Activated CD4-positive, CD25-positive, alpha-beta regulatory T cell treated with anti-CD3 and anti-CD28 coated beads, Interleukin-2, amount 50 U/mL, for 24 hours (primary cell): Measurements from ENCODE around the gene ZNF469.
"Not testable (repeated sequence)": the region's sequence is repeated elsewhere in the genome, so short reads cannot be mapped to it uniquely, and the experiment has no call there.

Source experiments
- ATAC-seq, 2 donors: fragments of 150-1000 bp; cut with Tn5 transposase; one replicate each; pipeline ENCODE4 v1.10.0; 2021; ENCODE audit warnings: mild to moderate bottlenecking in 1 of 2, moderate library complexity in 1 of 2

ZNF469 gene

GRCh38 chr16:88393034-88393433 lies 10.3 kb downstream of the ZNF469 start:
- no peak for ATAC-seq

- no peak for ATAC-seq
Observed at GRCh38 chr16:88393571-88393970, 10.8 kb downstream of the ZNF469 start.

GRCh38 chr16:88394426-88394825 lies 11.7 kb downstream of the ZNF469 start:
- ATAC-seq: no peak

GRCh38 chr16:88395669-88396584 lies 13.2 kb downstream of the ZNF469 start:
- no peak for ATAC-seq

DNA sequence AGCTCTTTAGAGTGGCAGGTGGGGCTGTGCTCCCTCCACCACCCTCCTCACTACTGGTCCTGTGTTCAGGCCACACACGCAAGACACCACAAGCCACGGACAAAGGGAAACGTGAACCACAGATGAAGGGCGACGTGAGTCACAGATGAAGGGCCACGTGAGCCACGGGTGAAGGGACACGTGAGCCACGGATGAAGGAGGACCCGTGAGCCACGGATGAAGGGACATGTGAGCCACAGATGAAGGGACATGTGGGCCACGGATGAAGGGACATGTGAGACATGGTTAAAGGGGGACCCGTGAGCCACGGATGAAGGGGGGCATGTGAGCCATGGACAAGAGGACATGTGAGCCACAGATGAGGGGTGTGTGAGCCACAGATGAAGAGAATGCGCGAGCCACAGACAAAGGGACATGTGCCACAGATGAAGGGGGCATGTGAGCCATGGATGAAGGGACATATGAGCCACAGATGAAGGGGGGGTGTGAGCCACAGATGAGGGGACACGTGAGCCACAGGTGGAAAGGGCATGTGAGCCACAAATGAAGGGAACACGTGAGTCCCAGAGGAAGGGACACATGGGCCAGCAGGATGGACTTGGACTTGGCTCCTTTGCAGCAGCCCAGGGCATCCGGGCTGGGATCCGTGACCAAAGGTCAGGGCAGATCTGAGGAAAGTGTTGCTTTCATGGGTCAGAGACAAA lies 15.6 kb downstream of the ZNF469 start:
- no peak for ATAC-seq

- ATAC-seq: no peak
Observed at GRCh38 chr16:88398874-88399178, 16.1 kb downstream of the ZNF469 start.

- ATAC-seq: no peak
Observed at GRCh38 chr16:88400186-88400585, 17.4 kb downstream of the ZNF469 start.

DNA sequence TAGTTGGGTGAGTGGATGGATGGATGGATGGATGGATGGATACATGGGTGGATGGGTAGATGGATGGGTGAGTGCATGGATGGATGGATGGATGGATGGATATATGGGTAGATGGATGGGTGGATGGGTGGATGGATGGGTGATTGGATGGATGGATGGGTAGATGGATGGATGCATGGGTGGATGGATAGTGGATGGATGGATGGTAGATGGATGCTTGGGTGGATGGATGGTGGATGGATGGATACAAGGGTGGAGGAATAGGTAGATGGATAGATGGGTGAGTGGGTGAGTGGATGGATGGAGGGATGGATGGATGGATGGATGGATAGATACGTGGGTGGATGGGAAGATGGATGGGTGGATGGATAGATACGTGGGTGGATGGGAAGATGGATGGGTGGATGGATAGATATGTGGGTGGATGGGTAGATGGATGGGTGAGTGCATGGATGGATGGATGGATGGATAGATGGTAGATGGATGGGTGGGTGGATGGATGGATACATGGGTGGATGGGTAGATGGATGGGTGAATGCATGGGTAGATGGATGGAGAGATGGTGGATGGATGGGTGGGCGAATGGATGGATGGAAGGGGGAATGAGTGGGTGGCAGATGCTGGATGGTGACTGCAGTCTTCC lies 19.0 kb downstream of the ZNF469 start:
- ATAC-seq: no peak

DNA sequence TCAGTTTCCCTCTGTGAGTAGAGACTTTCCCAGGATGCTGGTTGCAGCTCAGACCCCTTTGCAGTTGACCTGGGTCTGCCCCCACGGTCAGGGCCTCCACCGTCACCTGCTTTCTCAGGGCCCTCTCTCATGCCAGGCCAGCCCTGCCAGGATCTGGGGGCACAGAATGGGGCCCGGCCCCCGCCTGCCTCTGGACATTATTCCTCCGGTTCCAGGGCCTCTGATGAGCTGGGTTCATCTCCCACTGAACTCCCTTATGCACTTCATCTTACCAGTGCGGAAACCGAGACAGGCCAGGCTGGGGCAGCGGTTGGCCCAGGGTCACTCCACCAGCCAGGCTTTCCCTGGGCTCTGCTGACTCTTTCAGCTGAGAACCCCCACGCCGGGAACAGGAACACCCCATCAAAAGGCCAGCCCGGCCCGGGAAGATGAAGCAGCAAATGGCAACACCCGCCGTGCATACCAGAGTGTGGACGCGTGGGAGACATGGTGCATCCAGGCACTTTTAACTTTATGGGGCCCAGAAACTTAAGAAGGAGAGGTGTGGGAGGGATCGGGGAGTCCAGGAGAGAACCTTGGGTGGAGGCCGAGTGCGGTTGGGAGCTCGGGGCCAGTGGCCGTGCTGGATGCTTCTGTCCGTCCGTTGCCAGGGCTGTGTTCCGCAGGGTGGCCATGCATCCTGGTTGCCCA lies 19.9 kb downstream of the ZNF469 start:
- ATAC-seq: no peak

GRCh38 chr16:88403794-88404581 lies 21.2 kb downstream of the ZNF469 start:
- no peak for ATAC-seq

GRCh38 chr16:88404769-88405168 lies 22.0 kb downstream of the ZNF469 start:
- ATAC-seq: no peak

- no peak for ATAC-seq
Observed at GRCh38 chr16:88405216-88406060, 22.7 kb downstream of the ZNF469 start.

DNA sequence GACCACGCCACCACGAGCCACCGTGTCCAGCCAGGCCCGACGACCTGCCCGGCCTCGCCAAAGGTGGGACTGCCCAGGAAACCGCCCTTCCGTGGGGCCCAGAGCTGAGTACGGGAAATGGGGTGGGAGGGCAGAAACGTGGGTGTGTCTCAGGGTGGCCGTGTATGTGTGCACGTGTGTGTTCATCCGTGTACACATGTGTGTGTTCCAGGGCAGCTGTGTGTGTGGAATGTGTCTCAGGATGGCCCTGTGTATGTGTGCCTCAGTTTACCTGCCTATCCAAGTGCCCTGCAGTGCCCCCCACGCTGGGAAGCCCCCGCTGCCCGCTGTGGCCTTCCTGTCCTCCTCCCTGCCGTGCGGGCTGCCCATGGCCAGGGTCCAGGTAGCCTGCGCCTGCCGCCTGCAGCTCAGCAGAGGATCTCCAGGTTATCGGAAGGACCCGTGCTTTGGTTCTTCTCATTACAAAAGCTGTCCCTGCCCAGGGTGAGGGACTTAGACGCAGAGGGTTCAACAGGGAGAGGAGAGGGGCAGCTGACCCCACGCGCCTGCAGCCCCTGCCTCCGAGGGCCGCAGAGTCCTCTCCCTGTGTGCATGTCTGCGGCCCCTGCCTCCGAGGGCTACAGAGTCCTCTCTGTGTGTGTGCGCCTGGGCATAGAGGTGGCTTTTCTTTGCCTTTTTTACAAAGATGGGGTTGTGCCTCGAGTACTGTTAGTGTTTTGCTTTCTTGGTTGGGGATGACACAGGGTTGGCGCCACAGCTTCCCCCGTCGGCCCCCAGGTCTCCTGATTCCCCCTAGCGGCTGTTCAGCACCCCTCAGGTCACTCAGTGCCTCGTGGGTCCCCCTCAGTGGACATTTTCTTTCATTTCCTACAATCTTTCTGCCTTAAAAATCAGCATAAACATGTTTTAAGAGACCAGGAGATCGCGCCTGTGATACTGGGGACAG lies 23.6 kb downstream of the ZNF469 start:
- no peak for ATAC-seq

- ATAC-seq: no peak
Observed at GRCh38 chr16:88407042-88407420, 24.3 kb downstream of the ZNF469 start.

DNA sequence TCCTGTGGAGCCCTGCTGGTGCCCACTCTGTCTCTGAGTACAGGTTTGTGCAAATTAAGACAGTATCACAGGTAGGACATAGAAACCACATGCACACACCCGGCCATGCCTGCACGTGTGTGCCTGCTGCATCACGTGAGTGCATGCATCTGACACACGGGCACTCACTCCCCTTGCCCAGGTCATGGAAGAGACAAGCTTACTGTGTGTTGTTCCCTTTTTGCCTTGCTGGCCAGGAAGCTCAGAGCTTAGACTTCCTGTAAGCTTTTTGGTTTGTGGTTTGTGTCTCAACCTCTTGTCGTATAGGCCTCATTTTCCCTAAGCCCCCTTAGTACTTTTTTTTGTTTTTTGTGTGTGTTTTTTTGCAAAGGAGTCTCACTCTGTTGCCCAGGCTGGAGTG lies 25.0 kb downstream of the ZNF469 start:
- no peak for ATAC-seq

GRCh38 chr16:88408561-88409142 lies 25.9 kb downstream of the ZNF469 start:
- ATAC-seq: no peak

- ATAC-seq: no peak
Observed at GRCh38 chr16:88409296-88410065, 26.7 kb downstream of the ZNF469 start.

DNA sequence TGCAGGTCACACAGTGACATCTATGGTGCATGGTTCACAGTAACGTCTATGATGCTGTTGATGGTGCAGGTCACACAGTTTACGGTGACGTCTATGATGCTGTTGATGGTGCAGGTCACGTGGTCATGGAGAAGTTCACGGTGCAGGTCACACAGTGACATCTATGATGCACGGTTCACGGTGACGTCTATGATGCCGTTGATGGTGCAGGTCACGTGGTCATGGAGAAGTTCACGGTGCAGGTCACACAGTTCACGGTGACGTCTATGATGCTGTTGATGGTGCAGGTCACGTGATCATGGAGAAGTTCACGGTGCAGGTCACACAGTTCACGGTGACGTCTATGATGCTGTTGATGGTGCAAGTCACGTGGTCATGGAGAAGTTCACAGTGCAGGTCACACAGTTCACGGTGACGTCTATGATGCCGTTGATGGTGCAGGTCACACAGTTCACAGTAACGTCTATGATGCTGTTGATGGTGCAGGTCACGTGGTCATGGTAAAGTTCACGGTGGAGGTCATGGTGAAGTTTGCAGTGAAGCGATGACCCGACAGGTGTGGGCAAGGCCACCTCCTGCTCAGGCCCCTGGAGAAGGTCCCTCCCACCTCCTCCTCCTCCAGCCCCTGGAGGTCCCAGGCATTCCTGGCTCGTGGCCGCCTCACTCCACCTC lies 27.7 kb downstream of the ZNF469 start:
- ATAC-seq: not testable (repeated sequence)
